Thyroid gland (tissue), 4 donors: Measurements from ENCODE around the gene BTRC. TPM values are rescaled to one million over a fixed set of nuclear protein-coding genes. Genes with fewer than 3 reads are reported as not detected.
"Not testable (repeated sequence)": the region's sequence is repeated elsewhere in the genome, so short reads cannot be mapped to it uniquely, and the experiment has no call there.

Experiments
- DNase-seq, 2 donors: peaks; one replicate each; pipeline ENCODE4 v3.0.0-alpha.2; 2019
- H3K27ac ChIP-seq, 3 donors: fragments of 200-600 bp; sonication (generic); 1 replicate in 2 of 3; 2 replicates in 1 of 3; pipeline ENCODE4 v1.5.1; 2016 to 2019; ENCODE audit warnings: mild to moderate bottlenecking in 1 of 3, moderate library complexity in 1 of 3
- H3K27me3 ChIP-seq: fragments of 200-600 bp; sonication (generic); one replicate; pipeline ENCODE4 v1.5.1; 2019
- H3K36me3 ChIP-seq, 2 donors: fragments of 200-600 bp; sonication (generic); one replicate each; pipeline ENCODE4 v1.5.1; 2016 to 2019
- H3K4me1 ChIP-seq, 2 donors: fragments of 200-600 bp; sonication (generic); one replicate each; pipeline ENCODE4 v1.5.1; 2017 to 2019
- H3K4me3 ChIP-seq, 3 donors: fragments of 200-600 bp; sonication (generic); replicated peaks in 1 of 3; 1 replicate in 2 of 3; 2 replicates in 1 of 3; pipeline ENCODE4 v1.5.1; 2016; ENCODE audit warnings: mild to moderate bottlenecking in 1 of 3
- H3K9me3 ChIP-seq: fragments of 200-600 bp; sonication (generic); one replicate; pipeline ENCODE4 v1.5.1; 2017
- CTCF ChIP-seq, 6 experiments: fragments of 200-600 bp in 3 of 6; fragments of 450-650 bp in 3 of 6; sonication (generic) in 3 of 6; IDR thresholded peaks; one replicate each; pipeline ENCODE4 v1.5.1; 2016 to 2019; ENCODE audit warnings: antibody characterized with exemption in 6 of 6, mild to moderate bottlenecking in 2 of 6, inconsistent platforms in 1 of 6, moderate library complexity in 1 of 6
- POLR2A ChIP-seq, 2 donors: fragments of 450-650 bp; IDR thresholded peaks; one replicate each; pipeline ENCODE4 v1.6.1; 2017; ENCODE audit warnings: antibody characterized with exemption in 2 of 2, mild to moderate bottlenecking in 2 of 2, moderate library complexity in 1 of 2
- WGBS, 2 donors: methylation state at CpG; one replicate each; pipeline ENCODE4 v1.1.5; 2017; 5-methylcytosine and 5-hydroxymethylcytosine counted together
- intact Hi-C: fragments of 100-400 bp; cut with DNase I; formaldehyde crosslinking; loops from one replicate; pipeline ENCODE4 v1.15.1; 2023
- total RNA-seq, 4 donors: library from RNA; depleted of rRNA; stranded (reverse); fragments of >200 nt; gene quantifications; one replicate each; pipeline ENCODE4 v1.2.3, GENCODE V29; 2016

BTRC gene
- total RNA-seq, 4 donors from 2014 or later = 14.5 to 70.4 (median 22.7) TPM

- 75 to 79% methylated on average over 14 of the region's 14 CpGs for WGBS, 2 donors
- no peak for TF ChIP-seq POLR2A (IDR thresholded peaks at IDR 0.05)
- TF ChIP-seq CTCF (IDR thresholded peaks at IDR 0.05) = no peak
- no peaks in the 10 kb centered on the region for H3K9me3 ChIP-seq
- no peaks in the 10 kb centered on the region for H3K27me3 ChIP-seq
- H3K36me3 ChIP-seq = no peaks in the 10 kb centered on the region
- H3K4me3 ChIP-seq = no peak overlapping the region
- no peaks in the 10 kb centered on the region for H3K4me1 ChIP-seq
- no peak overlapping the region for H3K27ac ChIP-seq
- DNase-seq = no peak
- intact Hi-C loops = no loop called here
Measured at GRCh38 chr10:101330631-101331225, 23.2 kb upstream of the BTRC start.

- Histone ChIP-seq H3K9me3 (no peaks in the 10 kb centered on the region), H3K36me3 (no peaks in the 10 kb centered on the region), H3K27ac (no peak overlapping the region), H3K27me3 (no peaks in the 10 kb centered on the region), H3K4me3 (no peak overlapping the region), H3K4me1 (no peaks in the 10 kb centered on the region)
- WGBS, 2 donors = 83 to 90% methylated on average over 2 of the region's 2 CpGs
- DNase-seq = no peak
- TF ChIP-seq POLR2A (IDR thresholded peaks at IDR 0.05) = no peak
- no peak for TF ChIP-seq CTCF (IDR thresholded peaks at IDR 0.05)
- intact Hi-C loops = no loop called here
Measured at GRCh38 chr10:101331956-101332355, 22.0 kb upstream of the BTRC start.

- H3K27ac ChIP-seq, intact Hi-C loops, H3K27me3 ChIP-seq, DNase-seq, H3K36me3 ChIP-seq, H3K4me3 ChIP-seq, H3K9me3 ChIP-seq, H3K4me1 ChIP-seq: not testable (repeated sequence)
- WGBS, 2 donors = 84 to 85% methylated on average over 5 of the region's 5 CpGs
Measured at GRCh38 chr10:101334259-101334658, 19.7 kb upstream of the BTRC start.

GRCh38 chr10:101336382-101336781, 17.6 kb upstream of the BTRC start:
- no peak for TF ChIP-seq POLR2A (IDR thresholded peaks at IDR 0.05)
- TF ChIP-seq CTCF (IDR thresholded peaks at IDR 0.05) = no peak
- no peaks in the 10 kb centered on the region for H3K9me3 ChIP-seq
- intact Hi-C loops = no loop called here
- no peaks in the 10 kb centered on the region for H3K36me3 ChIP-seq
- no peak overlapping the region for H3K27ac ChIP-seq
- no peak for DNase-seq
- H3K27me3 ChIP-seq = no peaks in the 10 kb centered on the region
- no peaks in the 10 kb centered on the region for H3K4me1 ChIP-seq
- H3K4me3 ChIP-seq = no peak overlapping the region

- H3K4me1 ChIP-seq = no peaks in the 10 kb centered on the region
- TF ChIP-seq CTCF (IDR thresholded peaks at IDR 0.05) (no peak), POLR2A (IDR thresholded peaks at IDR 0.05) (no peak)
- intact Hi-C loops = no loop called here
- no peaks in the 10 kb centered on the region for H3K36me3 ChIP-seq
- H3K9me3 ChIP-seq = no peaks in the 10 kb centered on the region
- H3K4me3 ChIP-seq = no peak overlapping the region
- H3K27ac ChIP-seq = no peak overlapping the region
- no peak for DNase-seq
- WGBS, 2 donors = 93% methylated on average over 4 of the region's 4 CpGs
- no peaks in the 10 kb centered on the region for H3K27me3 ChIP-seq
Measured at GRCh38 chr10:101337836-101338235, 16.1 kb upstream of the BTRC start.

GRCh38 chr10:101341438-101341837, 12.5 kb upstream of the BTRC start:
- intact Hi-C loops = no loop called here
- H3K36me3 ChIP-seq = no peaks in the 10 kb centered on the region
- H3K4me3 ChIP-seq = no peak overlapping the region
- DNase-seq = no peak
- no peaks in the 10 kb centered on the region for H3K4me1 ChIP-seq
- no peak for TF ChIP-seq CTCF (IDR thresholded peaks at IDR 0.05)
- no peak for TF ChIP-seq POLR2A (IDR thresholded peaks at IDR 0.05)
- H3K27ac ChIP-seq = no peak overlapping the region
- H3K9me3 ChIP-seq = no peaks in the 10 kb centered on the region
- H3K27me3 ChIP-seq = no peaks in the 10 kb centered on the region
